ENCODE results near the gene MIA2.

- TF ChIP-seq CTCF (IDR thresholded peaks at IDR 0.05) (no peak), EP300 (IDR thresholded peaks at IDR 0.05) (no peak)
Observed at GRCh38 chr14:39384177-39384576, 150.5 kb downstream of the MIA2 start.

All from ovary (tissue), 3 donors.